HS-27A (cell line): Measurements from ENCODE around the gene ERP29.
"Not testable (repeated sequence)": the region's sequence is repeated elsewhere in the genome, so short reads cannot be mapped to it uniquely, and the experiment has no call there.

Experiments used
- DNase-seq: peaks from one replicate; pipeline ENCODE4 v3.0.0-alpha.2; 2012; ENCODE audit warnings: low read depth, missing footprints

ERP29 gene

GRCh38 chr12:112012775-112013600 is at the start of gene ERP29, which contains the start of gene TMEM116:
TSS of gene ERP29 (plus strand) at chr12:112013426. CDS start at chr12:112013466, 40 bp downstream.
TSS of gene TMEM116 (minus strand) at chr12:112013165. CDS start at chr12:112005270, 7,895 bp downstream.
- peak; percentile 95 for DNase-seq

- DNase-seq = no peak
Measured at GRCh38 chr12:111964935-111965334, 48.3 kb upstream of the ERP29 start.

- DNase-seq = no peak
Measured at GRCh38 chr12:111971800-111972199, 41.4 kb upstream of the ERP29 start.

GRCh38 chr12:111975161-111975931 is 37.9 kb upstream of the ERP29 start:
- DNase-seq = no peak

- DNase-seq = no peak
Measured at GRCh38 chr12:111976291-111976690, 36.9 kb upstream of the ERP29 start.

- DNase-seq = no peak
Measured at GRCh38 chr12:111976860-111977259, 36.4 kb upstream of the ERP29 start.

- no peak for DNase-seq
Measured at GRCh38 chr12:111978545-111978944, 34.7 kb upstream of the ERP29 start.

GRCh38 chr12:111980598-111980997 is 32.6 kb upstream of the ERP29 start:
- DNase-seq = no peak

- peak; percentile 14 for DNase-seq
Measured at GRCh38 chr12:111981987-111982386, 31.2 kb upstream of the ERP29 start.

GRCh38 chr12:111984820-111985219 is 28.4 kb upstream of the ERP29 start:
- DNase-seq = no peak

GRCh38 chr12:111991535-111991934 is 21.7 kb upstream of the ERP29 start:
- DNase-seq = no peak

- DNase-seq = no peak
Measured at GRCh38 chr12:111991946-111992345, 21.3 kb upstream of the ERP29 start.

- no peak for DNase-seq
Measured at GRCh38 chr12:111992464-111992863, 20.8 kb upstream of the ERP29 start.

- DNase-seq = no peak
Measured at GRCh38 chr12:111993292-111994150, 19.7 kb upstream of the ERP29 start.

- DNase-seq = not testable (repeated sequence)
Measured at GRCh38 chr12:111994211-111995111, 18.8 kb upstream of the ERP29 start.

- no peak for DNase-seq
Measured at GRCh38 chr12:111995782-111996480, 17.3 kb upstream of the ERP29 start.

GRCh38 chr12:111997300-111997699 is 15.9 kb upstream of the ERP29 start:
- no peak for DNase-seq

- no peak for DNase-seq
Measured at GRCh38 chr12:111998015-111998414, 15.2 kb upstream of the ERP29 start.

- DNase-seq = not testable (repeated sequence)
Measured at GRCh38 chr12:111999129-111999528, 14.1 kb upstream of the ERP29 start.

- no peak for DNase-seq
Measured at GRCh38 chr12:112000820-112001219, 12.4 kb upstream of the ERP29 start.
